RPMI7951 (cell line): ENCODE results near the gene NCMAP. TPM values are rescaled to one million over a fixed set of nuclear protein-coding genes. Genes with fewer than 3 reads are reported as not detected.
A peak's percentile ranks its signal among the peaks of the same experiment; 100 is the strongest.

ENCODE experiments used
- DNase-seq: peaks from one replicate; pipeline ENCODE4 v3.0.0-alpha.2; 2012; ENCODE audit warnings: low read depth
- total RNA-seq: library from RNA; depleted of rRNA; stranded (reverse); fragments of >200 nt; shearing (Covaris generic); gene quantifications from 2 replicates; pipeline ENCODE4 v1.2.3, GENCODE V29; 2014; rRNA removed

Gene NCMAP
- total RNA-seq, 1 experiment from 2014 or later: not detected

- DNase-seq: no peak
Observed at GRCh38 chr1:24622218-24622617, 66.3 kb downstream of the NCMAP start.

GRCh38 chr1:24632832-24633175 is 76.9 kb downstream of the NCMAP start:
- DNase-seq: no peak

- DNase-seq: peak; percentile 74
Observed at GRCh38 chr1:24635195-24635843, 79.4 kb downstream of the NCMAP start.

- DNase-seq: no peak
Observed at GRCh38 chr1:24636661-24637357, 80.9 kb downstream of the NCMAP start.

GRCh38 chr1:24639094-24639493 is 83.2 kb downstream of the NCMAP start:
- DNase-seq: no peak

- peak; percentile 38 for DNase-seq
Observed at GRCh38 chr1:24639881-24640280, 84.0 kb downstream of the NCMAP start.

GRCh38 chr1:24640288-24640687 is 84.4 kb downstream of the NCMAP start:
- peak; percentile 11 for DNase-seq

GRCh38 chr1:24641646-24642151 is 85.8 kb downstream of the NCMAP start:
- DNase-seq: no peak

- peak; percentile 100 for DNase-seq
Observed at GRCh38 chr1:24642481-24643362, 86.8 kb downstream of the NCMAP start, which contains the start of gene SRRM1. Gene SRRM1, plus strand, starts transcription at chr1:24643302. Its CDS starts 25 bp downstream, at chr1:24643327.

GRCh38 chr1:24643363-24644099 is 87.6 kb downstream of the NCMAP start:
- peak; percentile 13 for DNase-seq

GRCh38 chr1:24644100-24644384 is 88.2 kb downstream of the NCMAP start:
- DNase-seq: peak; percentile 7

- no peak for DNase-seq
Observed at GRCh38 chr1:24648919-24649318, 93.0 kb downstream of the NCMAP start.

- no peak for DNase-seq
Observed at GRCh38 chr1:24652382-24652781, 96.5 kb downstream of the NCMAP start.

- no peak for DNase-seq
Observed at GRCh38 chr1:24654010-24654409, 98.1 kb downstream of the NCMAP start.

GRCh38 chr1:24656046-24656445 is 100.2 kb downstream of the NCMAP start:
- DNase-seq: no peak

GRCh38 chr1:24657781-24658180 is 101.9 kb downstream of the NCMAP start:
- DNase-seq: no peak

Other genes starting within 250 kb of the NCMAP start
- not detected in 2 replicates for gene GRHL3, start 236.7 kb upstream of the NCMAP start, total RNA-seq
- 8.6 and 11.8 TPM in 2 replicates for gene STPG1, start 142.3 kb upstream of the NCMAP start, total RNA-seq
- 17.5 TPM in 2 replicates for gene NIPAL3, start 140.3 kb upstream of the NCMAP start, total RNA-seq
- 19.2 and 19.6 TPM in 2 replicates for gene RCAN3, start 53.3 kb upstream of the NCMAP start, total RNA-seq
- 31.9 and 50.0 TPM in 2 replicates for gene SRRM1, start 87.2 kb downstream of the NCMAP start, total RNA-seq
- 680 and 835 TPM in 2 replicates for gene CLIC4, start 189.4 kb downstream of the NCMAP start, total RNA-seq